GM21619 (cell line): ENCODE data around the gene BBX.
A peak's percentile ranks its signal among the peaks of the same experiment; 100 is the strongest.
"Not testable (repeated sequence)": the region's sequence is repeated elsewhere in the genome, so short reads cannot be mapped to it uniquely, and the experiment has no call there.

Experiments used
- ATAC-seq: cut with Tn5 transposase; IDR thresholded peaks from one replicate; pipeline ENCODE4 v1.9.1; 2021; ENCODE audit not compliant: unreplicated experiment

BBX gene

GRCh38 chr3:107540857-107541256, 18.1 kb downstream of the BBX start:
- no peak for ATAC-seq

GRCh38 chr3:107542665-107543064, 19.9 kb downstream of the BBX start:
- ATAC-seq = no peak

- no peak for ATAC-seq
Observed at GRCh38 chr3:107543666-107544065, 20.9 kb downstream of the BBX start.

- ATAC-seq = no peak
Observed at GRCh38 chr3:107545680-107546120, 22.9 kb downstream of the BBX start.

GRCh38 chr3:107548601-107549000, 25.8 kb downstream of the BBX start:
- no peak for ATAC-seq

- ATAC-seq = no peak
Observed at GRCh38 chr3:107555359-107555758, 32.6 kb downstream of the BBX start.

GRCh38 chr3:107557743-107558142, 35.0 kb downstream of the BBX start:
- no peak for ATAC-seq

- no peak for ATAC-seq
Observed at GRCh38 chr3:107560166-107560565, 37.4 kb downstream of the BBX start.

GRCh38 chr3:107561980-107562379, 39.2 kb downstream of the BBX start:
- no peak for ATAC-seq

- ATAC-seq = no peak
Observed at GRCh38 chr3:107562969-107563529, 40.3 kb downstream of the BBX start.

- not testable (repeated sequence) for ATAC-seq
Observed at GRCh38 chr3:107565244-107565643, 42.5 kb downstream of the BBX start.

GRCh38 chr3:107571089-107571488, 48.3 kb downstream of the BBX start:
- ATAC-seq = not testable (repeated sequence)

GRCh38 chr3:107571492-107571891, 48.7 kb downstream of the BBX start:
- ATAC-seq = not testable (repeated sequence)

GRCh38 chr3:107574650-107575049, 51.9 kb downstream of the BBX start:
- ATAC-seq = peak; percentile 52

- ATAC-seq = no peak
Observed at GRCh38 chr3:107578091-107578490, 55.3 kb downstream of the BBX start.

GRCh38 chr3:107578523-107578922, 55.8 kb downstream of the BBX start:
- ATAC-seq = no peak

- no peak for ATAC-seq
Observed at GRCh38 chr3:107579371-107579770, 56.6 kb downstream of the BBX start.

GRCh38 chr3:107581230-107581629, 58.5 kb downstream of the BBX start:
- no peak for ATAC-seq

- ATAC-seq = no peak
Observed at GRCh38 chr3:107588217-107588616, 65.5 kb downstream of the BBX start.

GRCh38 chr3:107589454-107589853, 66.7 kb downstream of the BBX start:
- ATAC-seq = peak; percentile 75

- ATAC-seq = no peak
Observed at GRCh38 chr3:107590786-107591185, 68.0 kb downstream of the BBX start.

- no peak for ATAC-seq
Observed at GRCh38 chr3:107592073-107592472, 69.3 kb downstream of the BBX start.

- ATAC-seq = no peak
Observed at GRCh38 chr3:107594870-107595269, 72.1 kb downstream of the BBX start.
